ENCODE measurements around the gene LAMTOR3. TPM values are rescaled to one million over a fixed set of nuclear protein-coding genes. Genes with fewer than 3 reads are reported as not detected.

LAMTOR3 gene
- total and polyA plus RNA-seq, 2 donors (not counting 3 experiments of a cell fraction or from before 2014, with no cell fraction given): 25.3 to 31.0 TPM

DNA sequence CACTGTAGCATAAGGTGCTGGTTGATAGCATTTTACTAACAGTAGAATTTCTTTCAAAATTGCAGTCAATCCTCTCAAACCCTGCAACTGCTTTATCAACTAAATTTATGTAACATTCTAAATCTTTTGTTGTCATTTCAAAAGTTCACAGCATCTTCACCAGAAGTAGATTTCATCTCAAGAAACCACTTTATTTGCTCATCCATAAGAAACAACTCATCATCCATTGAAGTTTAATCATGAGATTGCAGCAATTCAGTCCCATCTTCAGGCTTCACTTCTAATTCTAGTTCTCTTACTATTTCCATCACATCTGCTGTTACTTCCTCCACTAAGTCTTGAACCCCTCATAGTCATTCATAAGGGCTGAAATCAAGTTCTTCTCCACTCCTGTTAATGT lies 21.7 kb downstream of the LAMTOR3 start:
- FAIRE-seq: no peak
- POLR2A ChIA-PET: no interaction called here
- no peak overlapping the region for H3K4me3 ChIP-seq (replicated peaks in 1 of 3; ENCODE audit: insufficient read depth in 1 of 3, low read depth in 1 of 3, low read length in 3 of 3)
- intact Hi-C loops (cut with micrococcal nuclease) (no loop called here), dilution Hi-C loops (cut with MboI; ENCODE audit: extremely low pct_ligation_motif_present, low sequenced_read_pairs) (no loop called here)
- no peak overlapping the region for H3K27ac ChIP-seq (ENCODE audit: insufficient read depth, low read depth, low read length)
- no peaks in the 10 kb centered on the region for H3K27me3 ChIP-seq (ENCODE audit: control insufficient read depth in 2 of 2, insufficient read depth in 2 of 2, low read length in 2 of 2)
- no peaks in the 10 kb centered on the region for H4K20me1 ChIP-seq (replicated peaks; ENCODE audit: control insufficient read depth, extremely low read depth, insufficient read depth, low read length)
- no peak for DNase-seq (ENCODE audit: low read depth, low spot score)
- no peaks in the 10 kb centered on the region for H3K9me1 ChIP-seq (replicated peaks; ENCODE audit: control insufficient read depth, extremely low read depth, insufficient read depth, low read length)
- no TSS peak for BruUV-seq (replicated peaks)
- H3K9me3 ChIP-seq (replicated peaks; ENCODE audit: control insufficient read depth, insufficient read depth, low read length): no peaks in the 10 kb centered on the region
- CTCF ChIA-PET: no interaction called here
- no peaks in the 10 kb centered on the region for H3K4me1 ChIP-seq (ENCODE audit: control insufficient read depth, extremely low read depth, insufficient read depth, low read length)
- TF ChIP-seq EZH2 (IDR thresholded peaks at IDR 0.05; ENCODE audit: borderline replicate concordance, low read depth, low read length, severe bottlenecking): no peak
- TF ChIP-seq, protein P1, sequence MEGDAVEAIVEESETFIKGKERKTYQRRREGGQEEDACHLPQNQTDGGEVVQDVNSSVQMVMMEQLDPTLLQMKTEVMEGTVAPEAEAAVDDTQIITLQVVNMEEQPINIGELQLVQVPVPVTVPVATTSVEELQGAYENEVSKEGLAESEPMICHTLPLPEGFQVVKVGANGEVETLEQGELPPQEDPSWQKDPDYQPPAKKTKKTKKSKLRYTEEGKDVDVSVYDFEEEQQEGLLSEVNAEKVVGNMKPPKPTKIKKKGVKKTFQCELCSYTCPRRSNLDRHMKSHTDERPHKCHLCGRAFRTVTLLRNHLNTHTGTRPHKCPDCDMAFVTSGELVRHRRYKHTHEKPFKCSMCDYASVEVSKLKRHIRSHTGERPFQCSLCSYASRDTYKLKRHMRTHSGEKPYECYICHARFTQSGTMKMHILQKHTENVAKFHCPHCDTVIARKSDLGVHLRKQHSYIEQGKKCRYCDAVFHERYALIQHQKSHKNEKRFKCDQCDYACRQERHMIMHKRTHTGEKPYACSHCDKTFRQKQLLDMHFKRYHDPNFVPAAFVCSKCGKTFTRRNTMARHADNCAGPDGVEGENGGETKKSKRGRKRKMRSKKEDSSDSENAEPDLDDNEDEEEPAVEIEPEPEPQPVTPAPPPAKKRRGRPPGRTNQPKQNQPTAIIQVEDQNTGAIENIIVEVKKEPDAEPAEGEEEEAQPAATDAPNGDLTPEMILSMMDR (IDR thresholded peaks at IDR 0.05; ENCODE audit: extremely low read depth in 1 of 2, insufficient read depth in 1 of 2, low read depth in 1 of 2, low read length in 2 of 2): no peak
- no peaks in the 10 kb centered on the region for H3K36me3 ChIP-seq (ENCODE audit: control insufficient read depth in 2 of 2, extremely low read depth in 1 of 2, insufficient read depth in 2 of 2, low read length in 2 of 2)
- no peak overlapping the region for H2AFZ ChIP-seq (ENCODE audit: low read depth, low read length)
- H3K79me2 ChIP-seq (ENCODE audit: control insufficient read depth, insufficient read depth, low read length): no peaks in the 10 kb centered on the region
- no peak overlapping the region for H3K4me2 ChIP-seq (ENCODE audit: insufficient read depth, low read length)
- no peak overlapping the region for H3K9ac ChIP-seq (replicated peaks; ENCODE audit: extremely low read depth, insufficient read depth, low read length)

DNA sequence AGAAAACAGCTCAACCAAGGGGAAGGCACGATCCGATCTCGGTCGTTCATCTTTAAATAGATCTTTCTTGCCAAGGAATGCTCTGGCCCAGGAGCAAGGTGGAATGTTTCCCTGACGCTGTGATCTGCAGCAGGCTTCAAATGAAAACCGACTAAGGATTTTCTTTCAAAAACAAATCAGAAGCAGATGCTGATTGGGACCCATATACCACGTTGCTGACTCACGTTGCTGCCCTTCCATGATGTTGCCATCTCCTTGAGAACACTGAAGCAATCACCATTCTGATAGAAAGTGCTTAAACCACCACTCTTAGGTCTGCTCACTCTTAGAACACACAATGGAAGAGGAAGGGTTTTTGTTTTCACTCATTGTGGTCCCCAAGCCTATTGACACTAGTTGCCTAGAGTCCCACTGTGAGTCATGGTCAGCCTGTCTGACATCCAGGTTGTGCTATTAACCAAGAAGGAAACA lies 26.1 kb downstream of the LAMTOR3 start:
- H3K9me3 ChIP-seq (replicated peaks; ENCODE audit: control insufficient read depth, insufficient read depth, low read length): no peaks in the 10 kb centered on the region
- intact Hi-C loops (cut with micrococcal nuclease) (no loop called here), dilution Hi-C loops (cut with MboI; ENCODE audit: extremely low pct_ligation_motif_present, low sequenced_read_pairs) (no loop called here)
- H3K4me2 ChIP-seq (ENCODE audit: insufficient read depth, low read length): no peak overlapping the region
- no peak overlapping the region for H3K9ac ChIP-seq (replicated peaks; ENCODE audit: extremely low read depth, insufficient read depth, low read length)
- no peak overlapping the region for H3K27ac ChIP-seq (ENCODE audit: insufficient read depth, low read depth, low read length)
- no peak for FAIRE-seq
- no peak for DNase-seq (ENCODE audit: low read depth, low spot score)
- H2AFZ ChIP-seq (ENCODE audit: low read depth, low read length): no peak overlapping the region
- H3K9me1 ChIP-seq (replicated peaks; ENCODE audit: control insufficient read depth, extremely low read depth, insufficient read depth, low read length): no peaks in the 10 kb centered on the region
- H3K36me3 ChIP-seq (ENCODE audit: control insufficient read depth in 2 of 2, extremely low read depth in 1 of 2, insufficient read depth in 2 of 2, low read length in 2 of 2): no peaks in the 10 kb centered on the region
- no peaks in the 10 kb centered on the region for H3K79me2 ChIP-seq (ENCODE audit: control insufficient read depth, insufficient read depth, low read length)
- TF ChIP-seq EZH2 (IDR thresholded peaks at IDR 0.05; ENCODE audit: borderline replicate concordance, low read depth, low read length, severe bottlenecking) (no peak), POLR2AphosphoS5 (IDR thresholded peaks at IDR 0.05; ENCODE audit: insufficient read depth, low read depth, low read length) (no peak), FOS (IDR thresholded peaks at IDR 0.05; ENCODE audit: borderline replicate concordance, insufficient read depth, low read length) (no peak), JUN (IDR thresholded peaks at IDR 0.05; ENCODE audit: borderline replicate concordance, insufficient read depth, insufficient read length, low read depth) (no peak), POLR2A (IDR thresholded peaks at IDR 0.05; ENCODE audit: low read depth, low read length) (no peak), MYC (IDR thresholded peaks at IDR 0.05; ENCODE audit: low read depth, low read length) (no peak)
- TF ChIP-seq, protein P2, sequence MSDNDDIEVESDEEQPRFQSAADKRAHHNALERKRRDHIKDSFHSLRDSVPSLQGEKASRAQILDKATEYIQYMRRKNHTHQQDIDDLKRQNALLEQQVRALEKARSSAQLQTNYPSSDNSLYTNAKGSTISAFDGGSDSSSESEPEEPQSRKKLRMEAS (IDR thresholded peaks at IDR 0.05; ENCODE audit: insufficient read depth, insufficient read length): no peak
- ChIA-PET POLR2A (no interaction called here), CTCF (no interaction called here)
- H3K27me3 ChIP-seq (ENCODE audit: control insufficient read depth in 2 of 2, insufficient read depth in 2 of 2, low read length in 2 of 2): peaks cover 0 to 2% of the 10 kb centered on the region in 2 experiments
- H4K20me1 ChIP-seq (replicated peaks; ENCODE audit: control insufficient read depth, extremely low read depth, insufficient read depth, low read length): no peaks in the 10 kb centered on the region
- BruUV-seq (replicated peaks): no TSS peak
- H3K4me1 ChIP-seq (ENCODE audit: control insufficient read depth, extremely low read depth, insufficient read depth, low read length): no peaks in the 10 kb centered on the region
- no peak overlapping the region for H3K4me3 ChIP-seq (replicated peaks in 1 of 3; ENCODE audit: insufficient read depth in 1 of 3, low read depth in 1 of 3, low read length in 3 of 3)
